HEK293 (cell line): ENCODE results near the gene PGBD2.
"Not testable (repeated sequence)": the region's sequence is repeated elsewhere in the genome, so short reads cannot be mapped to it uniquely, and the experiment has no call there.

Experiments
- CTCF ChIA-PET: fragments of 350-600 bp; formaldehyde crosslinking; extraction: SDS; loops from one replicate; lab custom pipeline; 2021; ENCODE audit warnings: antibody characterized with exemption; lab: Yijun Ruan, JAX
- POLR2A ChIA-PET: fragments of 300-600 bp; formaldehyde crosslinking; extraction: SDS; loops from one replicate; lab custom pipeline; 2020; ENCODE audit warnings: antibody characterized with exemption, inconsistent platforms; lab: Yijun Ruan, JAX
- H3K27ac ChIP-seq: fragments of 200-500 bp; sonication (Bioruptor generic); 2 replicates; pipeline ENCODE4 v1.5.1; 2014; ENCODE audit warnings: low read depth, low read length, control low read depth, inconsistent platforms; ENCODE audit errors: extremely low read depth
- H3K36me3 ChIP-seq, 2 experiments: fragments of 200-500 bp in 1 of 2; sonication (Bioruptor generic) in 1 of 2; 1 replicate in 1 of 2; 2 replicates in 1 of 2; pipeline ENCODE4 v1.5.1; 2014 to 2017; ENCODE audit warnings: inconsistent platforms in 2 of 2, low read length in 2 of 2; ENCODE audit not compliant: control insufficient read depth in 2 of 2, insufficient read depth in 1 of 2
- H3K4me1 ChIP-seq: fragments of 200-500 bp; sonication (Bioruptor generic); 2 replicates; pipeline ENCODE4 v1.5.1; 2014; ENCODE audit warnings: mild to moderate bottlenecking, low read length, inconsistent platforms; ENCODE audit not compliant: control insufficient read depth, insufficient read depth
- H3K4me3 ChIP-seq: 2 replicates; pipeline ENCODE4 v1.5.1; 2011; ENCODE audit warnings: low read depth, mild to moderate bottlenecking, control low read depth, low read length, moderate library complexity
- H3K9me3 ChIP-seq: fragments of 200-500 bp; sonication (Bioruptor generic); 2 replicates; pipeline ENCODE4 v1.5.1; 2014; ENCODE audit warnings: low read depth, low read length, inconsistent platforms; ENCODE audit not compliant: control insufficient read depth, insufficient read depth
- HOXC10 ChIP-seq: sonication (generic); formaldehyde crosslinking; IDR thresholded peaks from 2 replicates; pipeline ENCODE4 v1.8.1; 2023; ENCODE audit warnings: mild to moderate bottlenecking, missing genetic modification reagents
- ZBTB8A ChIP-seq: fragments of 450-650 bp; formaldehyde crosslinking; IDR thresholded peaks from 2 replicates; pipeline ENCODE4 v1.5.1; 2016; ENCODE audit warnings: missing biosample characterization, missing genetic modification characterization
- ZFP69B ChIP-seq: fragments of 450-650 bp; formaldehyde crosslinking; IDR thresholded peaks from 2 replicates; pipeline ENCODE4 v1.5.1; 2016; ENCODE audit warnings: missing biosample characterization, missing genetic modification characterization
- ZNF248 ChIP-seq: fragments of 450-650 bp; formaldehyde crosslinking; IDR thresholded peaks from 2 replicates; pipeline ENCODE4 v1.5.1; 2017; ENCODE audit warnings: missing biosample characterization, missing genetic modification characterization
- ZNF350 ChIP-seq: fragments of 450-650 bp; formaldehyde crosslinking; IDR thresholded peaks from 2 replicates; pipeline ENCODE4 v1.5.0; 2017; ENCODE audit warnings: missing biosample characterization, mild to moderate bottlenecking, missing genetic modification characterization
- ZNF366 ChIP-seq: fragments of 450-650 bp; formaldehyde crosslinking; conservative IDR thresholded peaks from 2 replicates; pipeline ENCODE4 v1.5.1; 2016; ENCODE audit warnings: missing biosample characterization, missing genetic modification characterization
- ZNF404 ChIP-seq: fragments of 450-650 bp; formaldehyde crosslinking; IDR thresholded peaks from 2 replicates; pipeline ENCODE4 v1.5.1; 2017; ENCODE audit warnings: missing biosample characterization, missing genetic modification characterization
- ZNF544 ChIP-seq: fragments of 450-650 bp; formaldehyde crosslinking; IDR thresholded peaks from 2 replicates; pipeline ENCODE4 v1.5.0; 2017; ENCODE audit warnings: missing biosample characterization, missing genetic modification characterization
- ZNF555 ChIP-seq: fragments of 450-650 bp; formaldehyde crosslinking; conservative IDR thresholded peaks from 2 replicates; pipeline ENCODE4 v1.5.1; 2017; ENCODE audit warnings: missing biosample characterization, mild to moderate bottlenecking, missing genetic modification characterization, inconsistent platforms
- ZNF558 ChIP-seq: fragments of 450-650 bp; formaldehyde crosslinking; IDR thresholded peaks from 2 replicates; pipeline ENCODE4 v1.5.1; 2016; ENCODE audit warnings: missing biosample characterization, missing genetic modification characterization
- ZNF670 ChIP-seq: fragments of 450-650 bp; formaldehyde crosslinking; IDR thresholded peaks from 2 replicates; pipeline ENCODE4 v1.5.1; 2016; ENCODE audit warnings: missing biosample characterization, missing genetic modification characterization, low read depth
- ZNF785 ChIP-seq: fragments of 450-650 bp; formaldehyde crosslinking; IDR thresholded peaks from 2 replicates; pipeline ENCODE4 v1.5.1; 2016; ENCODE audit warnings: missing biosample characterization, missing genetic modification characterization
- TF ChIP-seq, protein P1 (sequence below): fragments of 450-650 bp; formaldehyde crosslinking; IDR thresholded peaks from 2 replicates; pipeline ENCODE4 v1.5.1; 2016; ENCODE audit warnings: missing biosample characterization, missing genetic modification characterization
- TF ChIP-seq, protein P2 (sequence below): fragments of 450-650 bp; formaldehyde crosslinking; IDR thresholded peaks from 2 replicates; pipeline ENCODE4 v1.5.1; 2016; ENCODE audit warnings: missing biosample characterization, missing genetic modification characterization

PGBD2 gene

DNA sequence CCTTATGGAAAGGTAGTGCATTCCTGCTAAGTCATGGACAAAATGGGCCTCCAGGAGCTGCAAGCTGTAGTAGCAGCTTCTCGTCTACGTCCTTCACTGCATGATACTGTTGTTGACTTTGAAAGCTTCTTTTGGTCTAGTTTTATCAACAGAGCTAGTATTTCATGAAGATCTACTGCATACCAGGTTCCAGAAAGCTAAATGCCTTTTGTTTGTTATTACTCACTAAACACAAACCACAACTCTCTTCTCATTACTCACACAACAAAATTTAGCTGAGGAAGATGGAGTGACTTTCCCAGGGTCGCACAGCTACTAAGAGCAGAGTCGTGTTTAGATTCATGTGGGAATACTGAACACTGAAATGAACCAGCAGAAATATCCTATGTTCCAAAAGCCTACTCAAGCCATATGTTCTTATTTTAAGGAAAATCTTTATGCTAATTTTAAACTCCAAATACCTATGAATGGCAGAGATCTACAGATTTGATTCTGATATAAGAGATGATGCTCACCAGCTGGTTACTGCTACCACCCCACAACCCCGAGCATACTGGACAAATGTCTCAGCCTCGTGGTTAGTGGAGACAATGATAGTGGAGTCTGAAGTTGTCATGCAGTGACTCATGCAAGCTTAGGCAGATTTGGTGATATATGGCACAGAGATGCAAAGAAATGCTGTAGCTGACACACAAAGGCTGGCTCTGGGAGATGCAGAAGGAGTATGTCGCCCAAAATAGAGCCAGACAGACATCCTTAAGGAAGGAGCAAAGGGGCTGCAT lies 20.6 kb downstream of the PGBD2 start:
- Histone ChIP-seq H3K4me1 (no peaks in the 10 kb centered on the region), H3K9me3 (no peaks in the 10 kb centered on the region), H3K27ac (no peak overlapping the region), H3K36me3 (no peaks in the 10 kb centered on the region), H3K4me3 (no peak overlapping the region)
- no peak for TF ChIP-seq ZNF544
- TF ChIP-seq ZNF404: no peak
- no peak for TF ChIP-seq HOXC10 (CRISPR knock-in tag)
- TF ChIP-seq ZNF248 (tag by site-specific recombination): no peak
- TF ChIP-seq, protein P1, sequence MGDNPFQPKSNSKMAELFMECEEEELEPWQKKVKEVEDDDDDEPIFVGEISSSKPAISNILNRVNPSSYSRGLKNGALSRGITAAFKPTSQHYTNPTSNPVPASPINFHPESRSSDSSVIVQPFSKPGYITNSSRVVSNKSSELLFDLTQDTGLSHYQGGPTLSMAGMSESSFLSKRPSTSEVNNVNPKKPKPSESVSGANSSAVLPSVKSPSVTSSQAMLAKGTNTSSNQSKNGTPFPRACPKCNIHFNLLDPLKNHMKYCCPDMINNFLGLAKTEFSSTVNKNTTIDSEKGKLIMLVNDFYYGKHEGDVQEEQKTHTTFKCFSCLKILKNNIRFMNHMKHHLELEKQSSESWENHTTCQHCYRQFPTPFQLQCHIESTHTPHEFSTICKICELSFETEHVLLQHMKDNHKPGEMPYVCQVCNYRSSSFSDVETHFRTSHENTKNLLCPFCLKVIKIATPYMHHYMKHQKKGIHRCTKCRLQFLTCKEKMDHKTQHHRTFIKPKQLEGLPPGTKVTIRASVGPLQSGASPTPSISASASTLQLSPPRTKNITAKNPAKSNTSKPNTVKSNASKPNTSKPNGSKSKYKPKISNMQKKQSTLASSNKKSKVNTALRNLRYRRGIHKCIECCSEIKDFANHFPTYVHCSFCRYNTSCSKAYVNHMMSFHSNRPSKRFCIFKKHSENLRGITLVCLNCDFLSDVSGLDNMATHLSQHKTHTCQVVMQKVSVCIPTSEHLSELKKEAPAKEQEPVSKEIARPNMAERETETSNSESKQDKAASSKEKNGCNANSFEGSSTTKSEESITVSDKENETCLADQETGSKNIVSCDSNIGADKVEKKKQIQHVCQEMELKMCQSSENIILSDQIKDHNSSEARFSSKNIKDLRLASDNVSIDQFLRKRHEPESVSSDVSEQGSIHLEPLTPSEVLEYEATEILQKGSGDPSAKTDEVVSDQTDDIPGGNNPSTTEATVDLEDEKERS: no peak
- no peak for TF ChIP-seq ZNF558 (tag by site-specific recombination)
- no peak for TF ChIP-seq ZNF785
- TF ChIP-seq ZNF350 (tag by site-specific recombination): no peak
- no peak for TF ChIP-seq ZBTB8A (tag by site-specific recombination)
- TF ChIP-seq ZNF555 (tag by site-specific recombination): no peak
- TF ChIP-seq ZFP69B: no peak
- TF ChIP-seq, protein P2, sequence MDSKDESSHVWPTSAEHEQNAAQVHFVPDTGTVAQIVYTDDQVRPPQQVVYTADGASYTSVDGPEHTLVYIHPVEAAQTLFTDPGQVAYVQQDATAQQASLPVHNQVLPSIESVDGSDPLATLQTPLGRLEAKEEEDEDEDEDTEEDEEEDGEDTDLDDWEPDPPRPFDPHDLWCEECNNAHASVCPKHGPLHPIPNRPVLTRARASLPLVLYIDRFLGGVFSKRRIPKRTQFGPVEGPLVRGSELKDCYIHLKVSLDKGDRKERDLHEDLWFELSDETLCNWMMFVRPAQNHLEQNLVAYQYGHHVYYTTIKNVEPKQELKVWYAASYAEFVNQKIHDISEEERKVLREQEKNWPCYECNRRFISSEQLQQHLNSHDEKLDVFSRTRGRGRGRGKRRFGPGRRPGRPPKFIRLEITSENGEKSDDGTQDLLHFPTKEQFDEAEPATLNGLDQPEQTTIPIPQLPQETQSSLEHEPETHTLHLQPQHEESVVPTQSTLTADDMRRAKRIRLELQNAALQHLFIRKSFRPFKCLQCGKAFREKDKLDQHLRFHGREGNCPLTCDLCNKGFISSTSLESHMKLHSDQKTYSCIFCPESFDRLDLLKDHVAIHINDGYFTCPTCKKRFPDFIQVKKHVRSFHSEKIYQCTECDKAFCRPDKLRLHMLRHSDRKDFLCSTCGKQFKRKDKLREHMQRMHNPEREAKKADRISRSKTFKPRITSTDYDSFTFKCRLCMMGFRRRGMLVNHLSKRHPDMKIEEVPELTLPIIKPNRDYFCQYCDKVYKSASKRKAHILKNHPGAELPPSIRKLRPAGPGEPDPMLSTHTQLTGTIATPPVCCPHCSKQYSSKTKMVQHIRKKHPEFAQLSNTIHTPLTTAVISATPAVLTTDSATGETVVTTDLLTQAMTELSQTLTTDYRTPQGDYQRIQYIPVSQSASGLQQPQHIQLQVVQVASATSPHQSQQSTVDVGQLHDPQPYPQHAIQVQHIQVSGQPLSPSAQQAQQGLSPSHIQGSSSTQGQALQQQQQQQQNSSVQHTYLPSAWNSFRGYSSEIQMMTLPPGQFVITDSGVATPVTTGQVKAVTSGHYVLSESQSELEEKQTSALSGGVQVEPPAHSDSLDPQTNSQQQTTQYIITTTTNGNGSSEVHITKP (tag by site-specific recombination): no peak
- no peak for TF ChIP-seq ZNF670 (tag by site-specific recombination)
- no peak for TF ChIP-seq ZNF366 (tag by site-specific recombination)
- CTCF ChIA-PET: no interaction called here
- POLR2A ChIA-PET: no interaction called here

DNA sequence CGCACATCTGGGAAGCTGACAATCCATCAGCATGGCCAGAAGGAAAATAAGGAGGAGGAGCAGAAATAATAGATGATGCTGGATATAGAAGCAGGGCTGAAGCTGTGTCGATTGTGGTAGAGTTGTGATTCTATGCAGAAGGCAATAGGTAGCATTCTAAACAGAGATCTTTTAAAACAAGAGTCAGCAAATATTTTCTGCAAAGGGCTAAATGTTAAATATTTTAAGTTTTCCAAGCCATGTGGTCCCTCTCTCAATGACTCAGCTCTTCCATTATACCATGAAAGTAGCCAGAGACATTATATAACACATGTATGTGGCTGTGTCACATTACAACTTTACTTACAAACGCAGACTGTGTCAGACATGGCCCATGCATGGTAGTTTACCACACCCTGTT lies 21.2 kb downstream of the PGBD2 start:
- H3K4me3 ChIP-seq, H3K36me3 ChIP-seq, H3K27ac ChIP-seq, H3K9me3 ChIP-seq, H3K4me1 ChIP-seq, POLR2A ChIA-PET, CTCF ChIA-PET: not testable (repeated sequence)

DNA sequence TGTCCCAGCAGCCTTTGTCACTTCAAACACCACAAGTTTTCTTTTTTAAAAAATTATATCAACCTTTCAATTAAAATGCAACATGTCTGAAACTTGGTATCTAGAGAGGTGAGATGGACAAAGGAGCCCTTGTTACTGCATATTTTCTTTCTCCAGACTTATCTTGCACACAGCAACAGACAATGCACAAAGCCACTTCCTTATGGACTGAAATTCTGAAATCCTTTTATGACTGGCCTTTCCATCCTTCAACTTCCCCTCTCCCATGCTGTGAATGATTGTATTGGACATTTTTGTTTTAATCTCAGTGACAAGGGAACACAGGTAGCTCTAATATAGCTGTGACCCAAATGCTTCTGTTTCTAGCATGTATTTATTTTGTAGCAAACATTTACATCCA lies 22.1 kb downstream of the PGBD2 start:
- H3K9me3 ChIP-seq, H3K27ac ChIP-seq, POLR2A ChIA-PET, H3K4me1 ChIP-seq, H3K4me3 ChIP-seq, H3K36me3 ChIP-seq, CTCF ChIA-PET: not testable (repeated sequence)

DNA sequence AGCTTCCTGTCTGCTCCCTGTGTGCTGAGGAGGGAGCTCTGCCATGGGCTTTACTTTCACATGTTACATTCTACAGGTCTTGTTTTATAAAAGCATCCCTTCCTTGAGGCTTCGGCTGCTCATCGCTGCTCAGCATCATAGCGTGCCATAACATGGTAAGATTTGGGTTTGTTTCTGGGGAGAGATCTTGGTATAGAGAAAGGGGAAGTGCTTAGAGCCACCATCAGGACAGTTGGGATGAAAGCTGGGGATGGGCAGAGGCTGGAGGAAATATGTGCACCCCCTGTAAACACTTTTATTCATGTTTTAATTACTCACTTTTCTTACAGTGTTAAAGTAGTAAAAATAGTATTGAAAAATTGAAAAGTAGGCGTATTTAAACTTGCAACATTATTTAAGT lies 24.0 kb downstream of the PGBD2 start:
- H3K36me3 ChIP-seq, POLR2A ChIA-PET, H3K4me3 ChIP-seq, H3K4me1 ChIP-seq, H3K27ac ChIP-seq, CTCF ChIA-PET, H3K9me3 ChIP-seq: not testable (repeated sequence)

DNA sequence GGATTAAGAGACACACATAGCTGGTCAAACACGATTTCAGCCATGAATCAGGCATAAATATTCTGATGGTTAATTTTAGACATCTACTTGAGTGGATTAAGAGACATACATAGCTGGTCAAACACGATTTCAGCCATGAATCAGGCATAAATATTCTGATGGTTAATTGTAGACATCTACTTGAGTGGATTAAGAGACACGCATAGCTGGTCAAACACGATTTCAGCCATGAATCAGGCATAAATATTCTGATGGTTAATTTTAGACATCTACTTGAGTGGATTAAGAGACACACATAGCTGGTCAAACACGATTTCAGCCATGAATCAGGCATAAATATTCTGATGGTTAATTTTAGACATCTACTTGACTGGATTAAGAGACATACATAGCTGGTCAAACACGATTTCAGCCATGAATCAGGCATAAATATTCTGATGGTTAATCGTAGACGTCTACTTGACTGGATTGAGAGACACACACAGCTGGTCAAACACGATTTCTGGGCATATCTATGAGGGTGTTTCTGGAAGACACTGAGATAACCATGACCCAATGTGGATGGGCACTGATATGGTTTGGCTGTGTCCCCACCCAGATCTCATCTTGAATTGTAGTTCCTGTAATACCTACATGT lies 32.3 kb downstream of the PGBD2 start:
- H3K36me3 ChIP-seq, H3K27ac ChIP-seq, POLR2A ChIA-PET, H3K9me3 ChIP-seq, H3K4me1 ChIP-seq, CTCF ChIA-PET, H3K4me3 ChIP-seq: not testable (repeated sequence)
